Skeletal muscle satellite cell (primary cell): Measurements from ENCODE around the gene CAMKMT. TPM values are rescaled to one million over a fixed set of nuclear protein-coding genes. Genes with fewer than 3 reads are reported as not detected.

ENCODE experiments used
- H3K27me3 ChIP-seq: 2 replicates; pipeline ENCODE4 v1.7.0; 2013; ENCODE audit warnings: low read length; ENCODE audit not compliant: control insufficient read depth, insufficient read depth
- H3K36me3 ChIP-seq: 2 replicates; pipeline ENCODE4 v1.7.0; 2013; ENCODE audit warnings: mild to moderate bottlenecking, control low read depth, low read length; ENCODE audit not compliant: insufficient read depth
- H3K4me1 ChIP-seq: 2 replicates; pipeline ENCODE4 v1.7.0; 2013; ENCODE audit warnings: low read length; ENCODE audit not compliant: control insufficient read depth, insufficient read depth
- H3K4me2 ChIP-seq: 2 replicates; pipeline ENCODE4 v1.7.0; 2013; ENCODE audit warnings: mild to moderate bottlenecking, low read length
- H3K4me3 ChIP-seq: 2 replicates; pipeline ENCODE4 v1.7.0; 2013; ENCODE audit warnings: low read length
- H3K9ac ChIP-seq: 2 replicates; pipeline ENCODE4 v1.7.0; 2013; ENCODE audit warnings: mild to moderate bottlenecking, low read depth, low read length, moderate library complexity
- H3K9me3 ChIP-seq: replicated peaks from 2 replicates; pipeline ENCODE4 v1.7.0; 2013; ENCODE audit warnings: mild to moderate bottlenecking, control low read depth, low read length
- total RNA-seq: library from RNA; depleted of rRNA; stranded (reverse); fragments of >200 nt; gene quantifications from 2 replicates; pipeline ENCODE4 v1.2.3, GENCODE V29; 2012; rRNA removed

Gene CAMKMT
- 8.6 and 9.0 TPM in 2 replicates for total RNA-seq

DNA sequence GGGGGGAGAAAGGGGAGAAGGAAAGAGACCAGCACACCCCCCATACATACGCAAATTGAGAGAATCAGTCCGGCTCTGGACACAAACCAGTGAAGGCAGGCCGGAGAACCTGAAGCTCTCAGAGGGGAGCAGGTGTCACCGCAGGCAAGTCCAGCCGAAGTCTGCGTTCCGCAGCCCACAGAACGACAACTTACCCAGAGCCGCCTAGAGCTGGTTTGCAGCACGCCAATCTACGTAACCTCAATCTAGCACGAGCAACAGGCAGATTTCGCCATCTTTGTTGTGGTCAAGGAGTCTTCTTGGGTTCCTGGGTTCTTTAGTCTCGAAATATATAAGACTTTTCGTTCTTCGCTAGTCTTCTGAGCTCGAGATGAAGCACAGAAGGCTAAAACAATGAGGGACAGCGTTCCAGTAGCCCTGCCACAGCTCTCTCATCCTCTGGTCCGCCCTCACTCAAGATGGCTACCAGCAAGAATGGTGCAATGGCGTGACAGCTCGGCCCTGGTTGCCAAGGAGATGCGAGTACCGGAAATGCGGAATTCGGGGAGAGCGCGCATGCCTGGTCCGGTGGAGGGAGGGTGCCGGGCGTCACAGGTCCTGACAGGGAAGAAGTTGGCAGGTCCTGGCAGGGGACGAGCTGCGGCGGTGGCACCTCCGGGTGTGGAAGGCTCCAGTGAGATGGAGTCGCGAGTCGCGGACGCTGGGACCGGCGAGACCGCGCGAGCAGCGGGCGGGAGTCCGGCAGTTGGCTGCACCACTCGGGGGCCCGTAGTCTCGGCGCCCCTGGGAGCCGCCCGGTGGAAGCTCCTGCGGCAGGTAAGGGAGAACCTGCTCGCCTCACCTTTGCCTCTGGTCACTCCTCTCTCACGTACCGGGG, at the start of gene CAMKMT, which contains the start of gene PREPL:
CAMKMT (plus strand) TSS at position 618 of the 877 bp plus-strand sequence.
PREPL (minus strand) TSS at position 165 of the 877 bp plus-strand sequence. CDS start 15,152 bp downstream, outside the sequence.
- Histone ChIP-seq H3K9me3 (no peaks in the 10 kb centered on the region), H3K4me2 (peak within 1 kb of the TSS; percentile 91), H3K36me3 (no peaks in the 10 kb centered on the region), H3K9ac (peak within 1 kb of the TSS; percentile 93), H3K4me3 (peak within 1 kb of the TSS; percentile 82), H3K27me3 (no peaks in the 10 kb centered on the region), H3K4me1 (peaks cover 16% of the 10 kb centered on the region)

DNA sequence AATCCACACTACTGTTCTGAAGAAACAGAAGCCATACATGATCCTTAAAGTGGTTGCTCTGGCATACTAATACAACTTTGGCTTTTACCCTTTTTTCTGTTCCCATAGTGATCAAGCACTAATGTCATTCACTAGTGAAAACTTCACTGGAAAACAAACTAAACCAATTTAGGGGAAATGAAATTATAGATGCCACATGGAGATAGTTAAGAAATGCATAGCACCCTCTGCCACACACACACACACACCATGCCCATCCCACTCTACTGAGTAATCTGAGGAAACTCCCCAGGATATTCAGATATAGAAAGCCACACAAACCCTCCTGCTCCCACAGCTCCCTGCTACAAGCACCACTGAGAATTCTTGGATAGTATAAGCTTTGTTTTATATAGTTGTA, 47.4 kb upstream of the CAMKMT start:
- Histone ChIP-seq H3K27me3 (no peaks in the 10 kb centered on the region), H3K4me1 (no peaks in the 10 kb centered on the region), H3K36me3 (peaks cover 39% of the 10 kb centered on the region), H3K4me3 (no peak overlapping the region), H3K4me2 (no peak overlapping the region), H3K9me3 (peaks cover 7% of the 10 kb centered on the region), H3K9ac (no peak overlapping the region)

DNA sequence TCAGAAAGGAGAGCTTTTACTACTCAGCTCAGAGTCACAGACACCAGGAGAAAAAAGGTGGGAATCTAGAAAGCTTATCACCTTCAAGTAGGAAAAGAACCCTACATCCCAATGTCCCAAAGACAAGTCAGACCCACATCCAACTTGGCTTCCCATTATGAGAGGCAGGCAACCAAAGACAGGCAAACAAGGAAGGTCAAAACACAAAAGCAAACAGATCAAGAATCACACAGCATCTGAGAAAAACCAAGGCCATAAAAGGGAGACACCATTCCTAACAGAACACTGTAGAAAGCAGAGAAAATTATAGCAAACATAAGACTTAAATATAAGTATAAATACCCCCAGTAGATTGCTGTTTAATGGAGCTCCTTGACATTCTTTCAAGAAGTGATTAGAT, 45.8 kb upstream of the CAMKMT start:
- Histone ChIP-seq H3K4me1 (no peaks in the 10 kb centered on the region), H3K36me3 (peaks cover 47% of the 10 kb centered on the region), H3K27me3 (no peaks in the 10 kb centered on the region)

DNA sequence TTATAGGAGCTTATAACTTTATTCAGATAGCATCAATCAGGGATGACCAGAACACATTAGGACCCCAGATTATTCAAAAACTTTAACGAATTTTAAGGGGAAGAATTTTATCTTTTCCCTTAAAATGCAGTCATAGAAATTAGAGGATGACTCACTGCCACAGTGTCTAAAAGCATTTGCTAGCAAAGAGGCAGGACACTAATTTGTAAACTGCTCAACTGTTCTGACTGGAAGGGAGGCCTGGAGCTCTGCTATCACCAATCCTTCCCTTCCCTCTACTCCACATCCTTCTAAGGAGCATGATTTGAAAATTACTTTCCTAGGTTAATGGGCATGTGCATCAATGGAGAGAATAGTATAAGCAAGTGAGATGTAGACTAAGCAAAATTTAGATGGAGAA, 40.9 kb upstream of the CAMKMT start:
- H3K36me3 ChIP-seq, result peaks cover 56% of the 10 kb centered on the region
- peaks cover 7% of the 10 kb centered on the region for H3K4me1 ChIP-seq
- no peaks in the 10 kb centered on the region for H3K27me3 ChIP-seq
- no peak overlapping the region for H3K4me2 ChIP-seq
- H3K9ac ChIP-seq, result no peak overlapping the region
- H3K9me3 ChIP-seq, result no peaks in the 10 kb centered on the region
- no peak overlapping the region for H3K4me3 ChIP-seq

More for the DNA sequence above, 45.8 kb upstream of the CAMKMT start:
- Histone ChIP-seq H3K4me2 (no peak overlapping the region), H3K9me3 (no peaks in the 10 kb centered on the region), H3K4me3 (no peak overlapping the region), H3K9ac (no peak overlapping the region)

DNA sequence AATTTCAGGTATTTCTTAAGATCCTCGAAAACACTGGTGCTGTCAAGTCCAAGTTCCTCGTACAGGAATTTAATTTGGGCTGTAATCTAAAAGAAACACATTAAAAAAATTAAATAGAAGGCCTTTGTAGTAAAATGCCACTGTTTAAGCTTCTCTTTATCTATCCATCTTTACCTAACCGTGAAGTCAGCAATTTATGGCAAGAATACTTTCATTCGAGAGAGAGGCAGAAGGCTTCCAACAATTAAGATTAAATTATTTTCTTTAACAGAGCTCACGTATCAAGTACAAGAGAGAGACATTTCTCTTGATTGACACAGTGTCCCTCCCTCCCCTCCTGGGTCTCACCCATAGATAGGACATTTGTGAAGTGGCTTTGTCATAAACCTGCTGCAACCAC, 40.4 kb upstream of the CAMKMT start:
- H3K27me3 ChIP-seq, result no peaks in the 10 kb centered on the region
- no peak overlapping the region for H3K4me3 ChIP-seq
- H3K4me2 ChIP-seq, result no peak overlapping the region
- H3K9me3 ChIP-seq, result no peaks in the 10 kb centered on the region
- H3K36me3 ChIP-seq, result peaks cover 57% of the 10 kb centered on the region
- H3K4me1 ChIP-seq, result peaks cover 7% of the 10 kb centered on the region
- H3K9ac ChIP-seq, result no peak overlapping the region

DNA sequence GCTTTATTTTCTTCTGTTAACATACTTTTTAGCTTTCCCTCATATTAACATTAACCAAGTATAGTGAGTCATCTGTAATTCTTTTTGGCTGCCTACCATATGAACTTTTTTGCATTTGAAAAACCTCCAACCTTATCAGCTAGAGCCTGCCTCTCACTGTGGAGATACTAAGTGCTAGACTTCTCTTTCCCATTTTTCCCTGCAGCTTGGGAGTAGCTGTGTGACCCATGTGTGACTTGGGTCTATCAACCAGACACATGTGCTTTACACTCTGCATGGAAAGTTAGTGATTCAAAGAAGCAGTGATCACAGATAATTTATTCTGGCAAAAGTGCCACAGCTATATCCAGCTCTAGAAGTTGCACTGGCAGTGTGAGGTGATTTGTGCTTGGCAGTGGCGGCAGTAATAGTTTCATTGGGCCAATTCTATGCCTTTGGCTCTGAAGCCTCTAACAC, 36.7 kb upstream of the CAMKMT start:
- Histone ChIP-seq H3K36me3 (peaks cover 51% of the 10 kb centered on the region), H3K4me3 (no peak overlapping the region)

DNA sequence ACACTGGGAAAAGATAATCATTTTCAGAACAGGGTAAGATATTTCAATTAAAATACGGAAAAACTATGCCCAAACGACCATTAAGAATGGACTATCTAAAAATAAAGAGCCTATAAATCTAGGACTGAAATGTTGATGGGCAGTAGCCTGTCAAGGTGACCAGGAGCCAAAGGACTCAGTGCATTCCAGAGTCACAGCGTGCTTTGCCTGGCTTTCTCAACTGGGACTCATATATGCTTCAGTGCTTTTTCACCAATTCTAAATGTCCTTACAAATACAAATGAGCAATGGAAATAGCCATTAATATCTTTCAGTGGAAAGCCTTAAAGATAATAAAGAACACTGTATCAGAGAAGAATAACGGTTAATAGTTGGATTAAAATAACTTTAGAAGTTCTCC, 35.9 kb upstream of the CAMKMT start:
- no peaks in the 10 kb centered on the region for H3K27me3 ChIP-seq
- no peak overlapping the region for H3K4me3 ChIP-seq
- peaks cover 7% of the 10 kb centered on the region for H3K4me1 ChIP-seq
- H3K9ac ChIP-seq, result no peak overlapping the region
- H3K9me3 ChIP-seq, result no peaks in the 10 kb centered on the region
- no peak overlapping the region for H3K4me2 ChIP-seq
- peaks cover 43% of the 10 kb centered on the region for H3K36me3 ChIP-seq

More for the DNA sequence above, 36.7 kb upstream of the CAMKMT start:
- Histone ChIP-seq H3K27me3 (no peaks in the 10 kb centered on the region), H3K4me1 (peaks cover 7% of the 10 kb centered on the region), H3K9me3 (no peaks in the 10 kb centered on the region), H3K9ac (no peak overlapping the region), H3K4me2 (no peak overlapping the region)

DNA sequence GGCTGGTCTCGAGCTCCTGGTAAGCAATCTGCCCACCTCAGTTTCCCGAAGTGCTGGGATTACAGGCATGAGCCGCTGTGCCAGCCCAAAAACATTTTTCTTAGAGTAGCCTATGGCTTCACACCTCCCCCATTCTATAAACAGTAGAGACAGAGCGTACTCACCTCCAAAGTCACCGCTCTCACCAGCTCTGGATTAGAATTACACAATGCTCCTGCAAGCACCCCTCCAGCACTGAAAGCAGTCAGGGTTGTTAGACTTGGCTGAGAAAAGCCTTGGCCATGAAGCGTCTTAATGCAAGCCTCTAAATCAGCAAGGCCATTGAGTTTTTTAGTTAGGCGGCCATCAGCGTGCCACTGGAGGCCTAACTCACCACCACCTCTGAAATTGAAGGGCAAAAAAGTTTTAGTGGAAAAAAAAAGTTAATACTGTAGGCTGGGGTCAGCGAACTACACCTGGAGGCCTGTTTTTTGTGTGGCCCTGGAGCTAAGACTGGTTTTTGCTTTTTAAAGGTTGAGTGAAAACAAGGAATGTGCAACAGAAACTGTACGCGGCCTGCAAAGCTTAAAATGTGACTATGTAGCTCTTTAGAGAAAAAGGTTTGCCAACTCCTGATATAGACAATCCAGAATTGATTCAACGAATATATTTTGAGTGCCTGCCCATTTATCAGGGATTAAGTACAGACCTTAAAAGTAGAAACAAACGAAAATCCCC, 35.0 kb upstream of the CAMKMT start:
- Histone ChIP-seq H3K27me3 (no peaks in the 10 kb centered on the region), H3K9ac (no peak overlapping the region), H3K4me3 (no peak overlapping the region), H3K36me3 (peaks cover 35% of the 10 kb centered on the region), H3K4me2 (no peak overlapping the region), H3K4me1 (peaks cover 7% of the 10 kb centered on the region), H3K9me3 (no peaks in the 10 kb centered on the region)

DNA sequence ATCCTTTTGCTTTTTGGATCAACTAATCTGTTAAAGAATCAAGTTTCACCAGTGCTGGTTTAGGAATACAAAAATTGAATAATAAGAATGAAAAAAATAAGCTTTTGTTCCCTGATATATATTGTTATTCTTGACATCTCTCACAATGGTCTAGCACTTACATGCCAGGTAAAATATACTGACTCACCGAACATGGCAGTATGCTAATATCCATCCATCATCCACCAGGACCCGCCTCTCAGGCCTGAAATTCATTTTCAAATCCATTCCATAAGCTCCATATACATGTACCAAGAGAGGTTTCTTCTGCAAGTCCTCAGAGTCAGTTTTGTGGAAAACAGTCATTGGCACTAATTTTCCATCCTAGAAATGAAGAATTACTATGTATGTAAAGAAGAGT, 33.0 kb upstream of the CAMKMT start:
- Histone ChIP-seq H3K9me3 (no peaks in the 10 kb centered on the region), H3K36me3 (peaks cover 18% of the 10 kb centered on the region), H3K4me1 (peaks cover 7% of the 10 kb centered on the region), H3K4me2 (no peak overlapping the region), H3K27me3 (no peaks in the 10 kb centered on the region), H3K9ac (no peak overlapping the region), H3K4me3 (no peak overlapping the region)

DNA sequence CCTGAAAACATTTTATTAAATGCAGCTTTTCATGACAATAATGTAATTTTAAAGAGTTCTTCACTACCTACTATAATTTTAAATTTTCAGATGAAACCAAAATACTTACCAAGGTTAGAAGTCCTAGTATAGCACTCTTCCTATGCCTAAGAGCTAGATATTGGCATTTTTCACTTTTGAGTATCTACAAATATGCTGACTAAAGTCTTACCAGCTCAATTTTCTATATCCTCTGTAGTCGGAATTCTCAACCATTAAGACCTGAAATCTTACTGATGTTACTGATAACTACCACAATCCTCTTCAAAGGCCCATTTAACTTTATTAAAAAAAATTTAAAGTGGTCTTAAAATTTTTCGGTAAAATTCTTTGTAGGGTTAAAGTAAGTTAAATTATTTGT, 32.4 kb upstream of the CAMKMT start:
- Histone ChIP-seq H3K9ac (no peak overlapping the region), H3K36me3 (peaks cover 18% of the 10 kb centered on the region), H3K4me1 (peaks cover 7% of the 10 kb centered on the region), H3K4me2 (no peak overlapping the region), H3K4me3 (no peak overlapping the region), H3K9me3 (no peaks in the 10 kb centered on the region), H3K27me3 (no peaks in the 10 kb centered on the region)

DNA sequence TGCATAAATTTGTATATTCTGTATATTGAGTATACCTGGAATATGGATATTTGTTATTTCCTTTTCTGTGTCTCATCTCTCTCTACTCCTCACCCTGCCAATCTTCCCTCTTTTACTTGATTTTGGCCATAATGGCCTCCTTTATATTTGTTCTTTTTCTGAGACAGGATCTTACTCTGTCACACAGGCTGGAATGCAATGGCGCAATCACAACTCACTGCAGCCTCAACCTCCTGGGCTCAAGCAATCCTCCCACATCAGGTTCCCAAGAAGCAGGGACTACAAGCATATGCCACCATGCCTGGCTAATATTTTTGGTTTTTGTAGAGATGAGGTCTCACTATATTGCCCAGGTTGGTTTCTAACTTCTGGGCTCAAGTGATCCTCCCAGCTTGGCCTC, 30.9 kb upstream of the CAMKMT start:
- no peak overlapping the region for H3K4me2 ChIP-seq
- H3K9ac ChIP-seq, result no peak overlapping the region
- H3K27me3 ChIP-seq, result no peaks in the 10 kb centered on the region
- H3K9me3 ChIP-seq, result no peaks in the 10 kb centered on the region
- H3K4me3 ChIP-seq, result no peak overlapping the region
- H3K36me3 ChIP-seq, result peaks cover 18% of the 10 kb centered on the region
- no peaks in the 10 kb centered on the region for H3K4me1 ChIP-seq
